ENCODE data around the gene CASP4. TPM values are rescaled to one million over a fixed set of nuclear protein-coding genes. Genes with fewer than 3 reads are reported as not detected.

Gene CASP4
- total and polyA plus RNA-seq, 2 of the 4 experiments (the other 2 are of a cell fraction) = 82.5 to 91.9 TPM

DNA sequence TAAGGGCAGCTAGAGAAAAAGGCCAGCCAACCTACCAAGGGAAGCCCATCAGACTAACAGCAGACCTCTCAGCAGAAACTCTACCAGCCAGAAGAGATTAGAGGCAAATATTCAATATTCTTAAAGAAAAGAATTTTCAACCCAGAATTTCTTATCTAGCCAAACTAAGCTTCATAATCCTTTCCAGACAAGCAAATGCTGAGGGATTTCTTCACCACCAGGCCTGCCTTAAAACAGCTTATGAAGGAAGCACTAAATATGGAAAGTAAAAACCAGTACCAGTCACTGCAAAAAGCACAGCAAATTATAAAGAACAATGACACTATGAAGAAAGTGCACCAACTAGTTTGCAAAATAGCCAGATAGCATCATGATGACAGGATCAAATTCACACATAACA lies 39.6 kb downstream of the CASP4 start:
- H3K14ac ChIP-seq (replicated peaks; ENCODE audit: low read depth, low read length) = no peak overlapping the region
- dilution Hi-C loops (cut with HindIII; ENCODE audit: low sequenced_read_pairs, unreplicated experiment) = no loop called here
- no peak overlapping the region for H2AK9ac ChIP-seq (replicated peaks; ENCODE audit: low read depth, low read length, poor library complexity)
- no peak overlapping the region for H3K4ac ChIP-seq (ENCODE audit: low read depth, low read length)
- no TSS peak for BruUV-seq (replicated peaks)
- no peak overlapping the region for H3K56ac ChIP-seq (ENCODE audit: extremely low read depth, insufficient read depth, low read length)
- no peak for DNase-seq
- H3K4me1 ChIP-seq (ENCODE audit: control insufficient read depth, insufficient read depth, low read length) = no peaks in the 10 kb centered on the region
- intact Hi-C loops (cut with micrococcal nuclease) = no loop called here
- no peaks in the 10 kb centered on the region for H3K36me3 ChIP-seq (ENCODE audit: control insufficient read depth, insufficient read depth, low read length)
- H2BK15ac ChIP-seq (ENCODE audit: low read depth, low read length) = no peak overlapping the region
- H3K4me3 ChIP-seq (ENCODE audit: insufficient read depth, low read depth, low read length) = no peak overlapping the region
- no peak for TF ChIP-seq CEBPB (IDR thresholded peaks at IDR 0.05; ENCODE audit: low read depth, low read length)
- no peak for TF ChIP-seq SMC3 (IDR thresholded peaks at IDR 0.05; ENCODE audit: low read depth, low read length)
- TF ChIP-seq RFX5 (IDR thresholded peaks at IDR 0.05; ENCODE audit: low read depth, low read length) = no peak
- TF ChIP-seq POLR2A (IDR thresholded peaks at IDR 0.05; ENCODE audit: low read depth, low read length) = no peak
- no peak for TF ChIP-seq MXI1 (IDR thresholded peaks at IDR 0.05; ENCODE audit: borderline replicate concordance, low read depth, low read length)
- no peak for TF ChIP-seq USF2 (IDR thresholded peaks at IDR 0.05; ENCODE audit: low read depth, low read length)
- no peak for TF ChIP-seq RCOR1 (IDR thresholded peaks at IDR 0.05; ENCODE audit: insufficient replicate concordance, low read length)
- no peak for TF ChIP-seq FOS (IDR thresholded peaks at IDR 0.05; ENCODE audit: low read depth, low read length)
- TF ChIP-seq NFE2L2 (IDR thresholded peaks at IDR 0.05; ENCODE audit: low read depth, low read length) = no peak
- TF ChIP-seq CHD1 (IDR thresholded peaks at IDR 0.05; ENCODE audit: low read depth, low read length) = no peak
- no peak for TF ChIP-seq CTCF (conservative IDR thresholded peaks at IDR 0.05; ENCODE audit: low read depth, low read length)
- TF ChIP-seq BHLHE40 (IDR thresholded peaks at IDR 0.05; ENCODE audit: low read depth, low read length) = no peak
- TF ChIP-seq RAD21 (IDR thresholded peaks at IDR 0.05; ENCODE audit: low read length) = no peak
- no peak for TF ChIP-seq MAZ (IDR thresholded peaks at IDR 0.05; ENCODE audit: borderline replicate concordance, low read depth, low read length)
- TF ChIP-seq MAFK (IDR thresholded peaks at IDR 0.05; ENCODE audit: low read depth, low read length) = no peak
- no peak for TF ChIP-seq ELK1 (IDR thresholded peaks at IDR 0.05; ENCODE audit: borderline replicate concordance, low read depth, low read length)
- no peak overlapping the region for H3K27ac ChIP-seq (ENCODE audit: insufficient read depth, low read length)
- no peak overlapping the region for H3K18ac ChIP-seq (ENCODE audit: low read depth, low read length)
- no peaks in the 10 kb centered on the region for H3K27me3 ChIP-seq (ENCODE audit: control insufficient read depth, insufficient read depth, low read length)
- no peaks in the 10 kb centered on the region for H4K20me1 ChIP-seq (ENCODE audit: insufficient read depth, low read length)
- no peaks in the 10 kb centered on the region for H3K9me3 ChIP-seq (ENCODE audit: control insufficient read depth, insufficient read depth, low read length)
- CTCF ChIA-PET = no interaction called here
- no peaks in the 10 kb centered on the region for H3K79me1 ChIP-seq (ENCODE audit: low read depth in 1 of 2, low read length in 2 of 2)
- no peak overlapping the region for H3K4me2 ChIP-seq (ENCODE audit: low read depth, low read length)
- no peak overlapping the region for H2AK5ac ChIP-seq (ENCODE audit: low read depth, low read length)
- no peak overlapping the region for H2BK20ac ChIP-seq (ENCODE audit: low read depth, low read length)
- no peak overlapping the region for H3K23ac ChIP-seq (ENCODE audit: low read depth, low read length)
- H4K5ac ChIP-seq (ENCODE audit: low read depth, low read length) = no peak overlapping the region
- ATAC-seq (ENCODE audit: low read depth) = no peak
- no peak overlapping the region for H3K9ac ChIP-seq (ENCODE audit: low read depth, low read length)
- H2BK120ac ChIP-seq (ENCODE audit: low read depth, low read length) = no peak overlapping the region
- in situ Hi-C loops (cut with MboI; ENCODE audit: low sequenced_read_pairs) = loop anchor here (25.0 kb wide), 1 partner anchor 933 kb away; no protein-coding TSS in a partner anchor
- H3K9me1 ChIP-seq (ENCODE audit: insufficient read depth, low read length) = no peaks in the 10 kb centered on the region
- no peak overlapping the region for H2BK5ac ChIP-seq (ENCODE audit: low read depth, low read length, poor library complexity, severe bottlenecking)
- no peak overlapping the region for H4K8ac ChIP-seq (ENCODE audit: low read depth in 2 of 2, low read length in 2 of 2)
- no peak overlapping the region for H2AFZ ChIP-seq (replicated peaks; ENCODE audit: low read length, poor library complexity)
- no peak overlapping the region for H4K91ac ChIP-seq (ENCODE audit: insufficient read depth, low read depth, low read length)
- POLR2A ChIA-PET (ENCODE audit: unreplicated experiment) = no interaction called here
